HepG2 (cell line): ENCODE data around the gene PTEN. TPM values are rescaled to one million over a fixed set of nuclear protein-coding genes. Genes with fewer than 3 reads are reported as not detected.
"Not testable (repeated sequence)": the region's sequence is repeated elsewhere in the genome, so short reads cannot be mapped to it uniquely, and the experiment has no call there.

Source experiments
- ATAC-seq: fragments of 200-7000 bp; cut with Tn5 transposase; 3 replicates; pipeline ENCODE4 v1.9.1; 2020; ENCODE audit warnings: mild to moderate bottlenecking, moderate library complexity
- BruUV-seq: library from RNA; stranded (reverse); fragments of 400-500 nt; replicated peaks from 2 replicates; lab custom pipeline; 2021; lab: Mats Ljungman, UMichigan
- CTCF ChIA-PET: fragments of 300-600 bp; formaldehyde crosslinking; extraction: SDS; loops from one replicate; lab custom pipeline; 2021; ENCODE audit warnings: low total read pairs, inconsistent platforms, low intra/inter-chr PET ratio; lab: Yijun Ruan, JAX
- POLR2A ChIA-PET: fragments of 350-600 bp; sonication (Branson Sonifier 250); formaldehyde crosslinking; loops from one replicate; lab custom pipeline; 2020; ENCODE audit warnings: antibody characterized with exemption, inconsistent platforms; lab: Yijun Ruan, JAX
- DNase-seq: peaks from one replicate; pipeline ENCODE4 v3.0.0-alpha.2; 2015; ENCODE audit warnings: low spot score
- FAIRE-seq: peaks from 3 replicates; lab custom pipeline; 2011; peaks lifted over from hg19 to GRCh38; lab: Jason Lieb, UNC
- H2AFZ ChIP-seq: one replicate; pipeline ENCODE4 v1.6.1; 2011; ENCODE audit warnings: low read length, inconsistent platforms
- H3K27ac ChIP-seq: fragments of 300-600 bp; 3 replicates; pipeline ENCODE4 v1.8.0; 2011; ENCODE audit warnings: mixed run types, mild to moderate bottlenecking, mixed read lengths, low read length, inconsistent platforms; ENCODE audit not compliant: insufficient read depth; ENCODE audit errors: extremely low read length
- H3K27me3 ChIP-seq, 2 experiments: fragments of 200-600 bp in 1 of 2; 2 replicates in 1 of 2; 3 replicates in 1 of 2; pipeline versions ENCODE4 v1.6.0 to v1.8.0; 2011; ENCODE audit warnings: low read length in 2 of 2, mild to moderate bottlenecking in 2 of 2, moderate library complexity in 2 of 2, inconsistent platforms in 1 of 2; ENCODE audit not compliant: insufficient read depth in 2 of 2, control insufficient read depth in 1 of 2
- H3K36me3 ChIP-seq, 2 experiments: fragments of 200-600 bp in 1 of 2; replicated peaks in 1 of 2; 2 replicates in 1 of 2; 3 replicates in 1 of 2; pipeline versions ENCODE4 v1.5.1 to v1.8.0; 2011; ENCODE audit warnings: low read length in 2 of 2, inconsistent platforms in 1 of 2; ENCODE audit not compliant: insufficient read depth in 2 of 2, control insufficient read depth in 1 of 2
- H3K4me1 ChIP-seq: 2 replicates; pipeline ENCODE4 v1.5.1; 2012; ENCODE audit warnings: low read length, inconsistent platforms; ENCODE audit not compliant: insufficient read depth
- H3K4me2 ChIP-seq: 2 replicates; pipeline ENCODE4 v1.6.0; 2011; ENCODE audit warnings: low read depth, low read length, inconsistent platforms
- H3K4me3 ChIP-seq, 3 experiments: fragments of 200-600 bp in 1 of 3; sonication (generic), shearing (Covaris generic) in 1 of 3; replicated peaks in 1 of 3; 2 replicates each; pipeline ENCODE4 v1.5.1; 2011 to 2016; ENCODE audit warnings: low read length in 3 of 3, inconsistent platforms in 2 of 3, low read depth in 2 of 3, mild to moderate bottlenecking in 2 of 3, control low read depth in 1 of 3, mixed read lengths in 1 of 3; ENCODE audit not compliant: insufficient read depth in 1 of 3
- H3K79me2 ChIP-seq: one replicate; pipeline ENCODE4 v1.6.1; 2011; ENCODE audit warnings: low read length, inconsistent platforms; ENCODE audit not compliant: insufficient read depth
- H3K9ac ChIP-seq: 2 replicates; pipeline ENCODE4 v1.6.0; 2011; ENCODE audit warnings: mild to moderate bottlenecking, low read depth, low read length, inconsistent platforms; ENCODE audit not compliant: insufficient read depth
- H3K9me3 ChIP-seq: 2 replicates; pipeline ENCODE4 v1.5.1; 2012; ENCODE audit warnings: mild to moderate bottlenecking, low read length
- H4K20me1 ChIP-seq: 2 replicates; pipeline ENCODE4 v1.6.0; 2011; ENCODE audit warnings: inconsistent platforms, mild to moderate bottlenecking, low read length, moderate library complexity; ENCODE audit not compliant: insufficient read depth
- PAWR ChIP-seq: sonication (generic); formaldehyde crosslinking; IDR thresholded peaks from 2 replicates; pipeline ENCODE4 v1.4.0; 2020; ENCODE audit warnings: missing genetic modification reagents, mild to moderate bottlenecking, borderline replicate concordance
- RELA ChIP-seq: sonication (generic); formaldehyde crosslinking; IDR thresholded peaks from 2 replicates; pipeline ENCODE4 v1.4.0; 2020; ENCODE audit warnings: missing genetic modification reagents
- ZNF317 ChIP-seq: sonication (generic); formaldehyde crosslinking; IDR thresholded peaks from 2 replicates; pipeline ENCODE4 v1.5.0; 2020; ENCODE audit warnings: mild to moderate bottlenecking, missing genetic modification reagents
- WGBS: methylation state at CpG from one replicate; pipeline ENCODE4 v1.1.6; 2017; ENCODE audit warnings: low lambda C conversion rate; 5-methylcytosine and 5-hydroxymethylcytosine counted together
- in situ Hi-C: cut with HindIII; loops from 2 replicates; pipeline ENCODE4 v1.10.0; 2017; ENCODE audit warnings: low pct_unique_long_range_greater_than_20kb; ENCODE audit not compliant: extremely low pct_ligation_motif_present
- intact Hi-C: fragments of 100-400 bp; cut with micrococcal nuclease; formaldehyde crosslinking; loops from one replicate; pipeline ENCODE4 v1.10.0; 2022; ENCODE audit not compliant: unreplicated experiment
- polyA plus RNA-seq, 8 experiments: library from polyadenylated mRNA; depleted of rRNA in 3 of 8; stranded (reverse) in 7 of 8; unstranded in 1 of 8; fragments of >200 nt; fragmentation: Illumina TruSeq in 4 of 8; extraction: Trizol in 4 of 8; gene quantifications; 2 replicates each; pipeline versions ENCODE4 v1.2.1 to v1.2.3, GENCODE V29; 2011 to 2016; ENCODE audit warnings: low read depth in 4 of 8, missing spikeins in 1 of 8, mixed read lengths in 1 of 8; ENCODE audit not compliant: insufficient read depth in 1 of 8
- total RNA-seq, 5 experiments: library from RNA; depleted of rRNA; stranded (reverse); fragments of >200 nt; fragmentation: Illumina TruSeq; extraction: Trizol; gene quantifications; 2 replicates each; pipeline ENCODE4 v1.2.3, GENCODE V29; 2016; ENCODE audit warnings: low read depth in 1 of 5

PTEN gene
- total and polyA plus RNA-seq, 2 of the 13 experiments (the other 11 are each of a cell fraction or from before 2014, with no cell fraction given), result 30.3 to 61.3 TPM

GRCh38 chr10:87880336-87880735 lies 16.9 kb downstream of the PTEN start (continued):
- TF ChIP-seq RELA (CRISPR knock-in tag), result no peak

GRCh38 chr10:87881373-87882059 lies 18.1 kb downstream of the PTEN start:
- H3K27ac ChIP-seq, H3K27me3 ChIP-seq, H3K9me3 ChIP-seq, H2AFZ ChIP-seq, H3K4me3 ChIP-seq, ATAC-seq, in situ Hi-C loops, H3K4me1 ChIP-seq, intact Hi-C loops, H4K20me1 ChIP-seq, H3K9ac ChIP-seq, CTCF ChIA-PET, BruUV-seq, DNase-seq, FAIRE-seq, H3K36me3 ChIP-seq, H3K4me2 ChIP-seq: not testable (repeated sequence)
- WGBS, result 96% methylated on average over 5 of the region's 5 CpGs
- TF ChIP-seq ZNF317 (CRISPR knock-in tag), result peak; percentile 64; the same call in 1 of the 2 replicates
- H3K79me2 ChIP-seq, result peaks cover 22% of the 10 kb centered on the region
- POLR2A ChIA-PET, result interaction anchor here (2.2 kb wide), 1 partner anchor 20 kb away, joined by 5 read pairs; no protein-coding TSS in a partner anchor

- WGBS, result 99% methylated on average over 2 of the region's 2 CpGs
- H4K20me1 ChIP-seq, result no peaks in the 10 kb centered on the region; the same call in 1 of the 2 replicates
- H3K4me3 ChIP-seq, result no peak overlapping the region
- H3K27me3 ChIP-seq, result no peaks in the 10 kb centered on the region
- H3K9ac ChIP-seq, result no peak overlapping the region
- peaks cover 12% of the 10 kb centered on the region; the same call in 1 of the 2 replicates for H3K9me3 ChIP-seq
- no peak overlapping the region for H3K27ac ChIP-seq
- intact Hi-C loops, result no loop called here
- H3K4me2 ChIP-seq, result no peak overlapping the region
- no peak for ATAC-seq
- H3K79me2 ChIP-seq, result peaks cover 17% of the 10 kb centered on the region
- no peak for FAIRE-seq
- H3K36me3 ChIP-seq, result peaks cover 0 to 6% of the 10 kb centered on the region in 2 experiments; a peak in 1 of 5 replicates
- DNase-seq, result no peak
- H2AFZ ChIP-seq, result no peak overlapping the region
- no peaks in the 10 kb centered on the region for H3K4me1 ChIP-seq
- POLR2A ChIA-PET, result interaction anchor here (2.2 kb wide), 1 partner anchor 21 kb away, joined by 5 read pairs; no protein-coding TSS in a partner anchor
- in situ Hi-C loops, result no loop called here
- TF ChIP-seq PAWR (CRISPR knock-in tag), result no peak
- BruUV-seq, result no TSS peak
- CTCF ChIA-PET, result no interaction called here
These were observed 19.3 kb downstream of the PTEN start for GRCh38 chr10:87882555-87883294.
